SU-DHL-6 (cell line): ENCODE results near the gene GLIS2.
"Not testable (repeated sequence)": the region's sequence is repeated elsewhere in the genome, so short reads cannot be mapped to it uniquely, and the experiment has no call there.

Experiments used
- H2AFZ ChIP-seq: fragments of 200-600 bp; sonication (generic); 2 replicates; pipeline ENCODE4 v1.6.1; 2014; ENCODE audit warnings: low read depth, mild to moderate bottlenecking, moderate library complexity, mixed read lengths, antibody characterized with exemption, low read length; ENCODE audit not compliant: severe bottlenecking
- H3F3A ChIP-seq: fragments of 200-600 bp; shearing (Covaris generic); 2 replicates; pipeline ENCODE4 v1.6.0; 2016; ENCODE audit warnings: antibody characterized with exemption, mild to moderate bottlenecking; ENCODE audit not compliant: insufficient read depth
- H3K27ac ChIP-seq: fragments of 200-600 bp; sonication (generic); 2 replicates; pipeline ENCODE4 v1.5.1; 2016; ENCODE audit warnings: low read depth, mild to moderate bottlenecking, low read length, moderate library complexity, mixed read lengths
- H3K27me3 ChIP-seq: fragments of 200-600 bp; sonication (generic), shearing (Covaris generic); 2 replicates; pipeline ENCODE4 v1.6.0; 2014; ENCODE audit warnings: mild to moderate bottlenecking, low read length
- H3K36me3 ChIP-seq: fragments of 200-600 bp; sonication (generic); 2 replicates; pipeline ENCODE4 v1.6.1; 2014; ENCODE audit warnings: mild to moderate bottlenecking, low read length, mixed read lengths
- H3K4me2 ChIP-seq: fragments of 300-600, 200-600 bp; shearing (Covaris generic), sonication (generic); 2 replicates; pipeline ENCODE4 v1.6.0; 2014; ENCODE audit warnings: low read length, low read depth, mild to moderate bottlenecking; ENCODE audit not compliant: poor library complexity, severe bottlenecking
- H3K4me3 ChIP-seq: fragments of 200-600 bp; sonication (generic); 2 replicates; pipeline ENCODE4 v1.5.1; 2014; ENCODE audit warnings: antibody characterized with exemption, low read length, mild to moderate bottlenecking, mixed read lengths; ENCODE audit not compliant: insufficient read depth, poor library complexity, severe bottlenecking
- H3K79me2 ChIP-seq: fragments of 200-600 bp; sonication (generic); 2 replicates; pipeline ENCODE4 v1.6.1; 2014; ENCODE audit warnings: mild to moderate bottlenecking, low read length, moderate library complexity; ENCODE audit not compliant: insufficient read depth
- H3K9ac ChIP-seq: fragments of 200-600 bp; sonication (generic); 2 replicates; pipeline ENCODE4 v1.7.0; 2014; ENCODE audit warnings: mild to moderate bottlenecking, low read length
- H3K9me2 ChIP-seq: fragments of 200-600 bp; sonication (generic); replicated peaks from 2 replicates; pipeline ENCODE4 v1.6.1; 2014; ENCODE audit warnings: low read length; ENCODE audit not compliant: insufficient read depth
- H3K9me3 ChIP-seq: fragments of 200-600 bp; sonication (generic); 2 replicates; pipeline ENCODE4 v1.6.1; 2014; ENCODE audit warnings: low read length, mixed read lengths; ENCODE audit not compliant: insufficient read depth
- H4K20me1 ChIP-seq: fragments of 200-600 bp; sonication (generic); 2 replicates; pipeline ENCODE4 v1.6.1; 2014; ENCODE audit warnings: low read depth, mild to moderate bottlenecking, antibody characterized with exemption, low read length, moderate library complexity, mixed read lengths
- EZH2phosphoT487 ChIP-seq: fragments of 200-600 bp; sonication (generic), shearing (Covaris generic); conservative IDR thresholded peaks from 2 replicates; pipeline ENCODE4 v1.6.1; 2018; ENCODE audit warnings: mild to moderate bottlenecking, antibody characterized with exemption, low read length, moderate library complexity, mixed read lengths
- TF ChIP-seq, protein P1 (sequence below): fragments of 200-600 bp; sonication (generic); IDR thresholded peaks from one replicate; pipeline ENCODE4 v1.5.1; 2017; ENCODE audit warnings: antibody characterized with exemption, mild to moderate bottlenecking, low read length, moderate library complexity; ENCODE audit not compliant: insufficient read depth, poor library complexity, severe bottlenecking

The GLIS2 gene

DNA sequence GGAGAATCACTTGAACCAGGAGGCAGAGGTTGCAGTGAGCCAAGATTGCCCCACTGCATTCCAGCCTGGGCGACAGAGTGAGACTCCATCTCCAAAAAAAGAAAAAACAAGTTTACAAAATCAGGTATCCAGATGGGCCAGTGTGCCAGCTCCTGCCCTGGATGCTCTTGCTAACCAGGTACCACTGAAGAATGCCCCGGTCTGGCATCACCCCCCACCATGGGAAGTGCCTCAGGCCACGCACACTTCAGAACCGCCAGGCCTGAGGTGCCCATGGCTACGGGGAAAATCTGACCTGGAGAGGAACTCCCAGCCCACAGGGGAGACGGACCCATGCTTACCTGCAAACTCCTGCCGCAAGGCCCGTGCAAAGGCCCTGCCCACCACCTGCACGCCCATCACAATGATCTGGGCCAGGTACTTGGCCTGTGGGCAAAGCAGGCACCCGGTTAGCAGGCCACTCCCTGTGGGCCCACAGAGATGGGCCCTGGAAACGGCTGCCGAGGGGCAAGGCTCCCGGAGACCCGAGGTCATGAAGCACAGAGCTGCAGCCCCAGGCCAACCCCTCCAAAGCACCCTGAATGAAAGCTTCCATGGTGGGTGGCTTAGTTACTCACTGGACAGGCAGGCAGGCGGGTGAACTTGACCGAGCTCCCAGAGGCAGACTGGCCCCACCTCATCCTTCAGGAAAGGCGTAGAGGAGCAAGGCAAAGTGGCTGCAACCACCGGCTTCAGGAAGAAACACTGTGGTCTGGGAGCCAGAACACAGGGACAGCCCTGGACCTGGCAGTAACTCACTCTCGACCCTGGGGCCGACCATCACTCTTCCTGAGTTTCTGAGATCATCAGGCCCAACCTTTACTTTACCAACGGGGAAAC is 27.2 kb downstream of the GLIS2 start:
- Histone ChIP-seq H2AFZ (no peak overlapping the region), H3K27ac (no peak overlapping the region), H3K9me2 (no peaks in the 10 kb centered on the region), H3K4me2 (no peak overlapping the region), H3K36me3 (no peaks in the 10 kb centered on the region), H3K27me3 (no peaks in the 10 kb centered on the region), H3K9me3 (no peaks in the 10 kb centered on the region), H3K4me3 (no peak overlapping the region), H3F3A (peaks cover 8% of the 10 kb centered on the region; the same call in 1 of the 2 replicates), H4K20me1 (no peaks in the 10 kb centered on the region; the same call in 1 of the 2 replicates), H3K9ac (no peak overlapping the region), H3K79me2 (peaks cover 50% of the 10 kb centered on the region)
- no peak for TF ChIP-seq EZH2phosphoT487
- TF ChIP-seq, protein P1, sequence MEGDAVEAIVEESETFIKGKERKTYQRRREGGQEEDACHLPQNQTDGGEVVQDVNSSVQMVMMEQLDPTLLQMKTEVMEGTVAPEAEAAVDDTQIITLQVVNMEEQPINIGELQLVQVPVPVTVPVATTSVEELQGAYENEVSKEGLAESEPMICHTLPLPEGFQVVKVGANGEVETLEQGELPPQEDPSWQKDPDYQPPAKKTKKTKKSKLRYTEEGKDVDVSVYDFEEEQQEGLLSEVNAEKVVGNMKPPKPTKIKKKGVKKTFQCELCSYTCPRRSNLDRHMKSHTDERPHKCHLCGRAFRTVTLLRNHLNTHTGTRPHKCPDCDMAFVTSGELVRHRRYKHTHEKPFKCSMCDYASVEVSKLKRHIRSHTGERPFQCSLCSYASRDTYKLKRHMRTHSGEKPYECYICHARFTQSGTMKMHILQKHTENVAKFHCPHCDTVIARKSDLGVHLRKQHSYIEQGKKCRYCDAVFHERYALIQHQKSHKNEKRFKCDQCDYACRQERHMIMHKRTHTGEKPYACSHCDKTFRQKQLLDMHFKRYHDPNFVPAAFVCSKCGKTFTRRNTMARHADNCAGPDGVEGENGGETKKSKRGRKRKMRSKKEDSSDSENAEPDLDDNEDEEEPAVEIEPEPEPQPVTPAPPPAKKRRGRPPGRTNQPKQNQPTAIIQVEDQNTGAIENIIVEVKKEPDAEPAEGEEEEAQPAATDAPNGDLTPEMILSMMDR: no peak

DNA sequence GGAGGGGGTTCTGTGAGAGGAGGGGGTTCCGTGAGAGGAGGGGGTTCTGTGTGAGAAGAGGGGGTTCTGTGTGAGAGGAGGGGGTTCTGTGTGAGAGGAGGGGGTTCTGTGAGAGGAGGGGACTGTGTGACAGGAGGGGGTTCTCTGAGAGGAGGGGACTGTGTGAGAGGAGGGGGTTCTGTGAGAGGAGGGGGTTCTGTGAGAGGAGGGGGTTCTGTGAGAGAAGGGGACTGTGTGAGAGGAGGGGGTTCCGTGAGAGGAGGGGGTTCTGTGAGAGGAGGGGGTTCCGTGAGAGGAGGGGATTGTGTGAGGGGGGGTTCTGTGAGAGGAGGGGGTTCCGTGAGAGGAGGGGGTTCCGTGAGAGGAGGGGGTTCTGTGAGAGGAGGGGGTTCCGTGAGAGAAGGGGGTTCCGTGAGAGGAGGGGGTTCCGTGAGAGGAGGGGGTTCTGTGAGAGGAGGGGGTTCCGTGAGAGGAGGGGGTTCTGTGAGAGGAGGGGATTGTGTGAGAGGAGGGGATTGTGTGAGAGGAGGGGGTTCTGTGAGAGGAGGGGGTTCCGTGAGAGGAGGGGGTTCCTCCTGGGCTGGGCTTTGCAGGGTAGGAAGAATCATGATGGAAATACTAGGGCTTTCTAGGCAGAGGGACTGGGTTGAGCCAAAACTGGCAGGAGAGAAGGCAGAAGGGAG is 28.6 kb downstream of the GLIS2 start:
- H4K20me1 ChIP-seq, H3K4me3 ChIP-seq, H3K9ac ChIP-seq, H3K27ac ChIP-seq, H3K27me3 ChIP-seq, H3K9me2 ChIP-seq, H3K36me3 ChIP-seq, H2AFZ ChIP-seq, H3F3A ChIP-seq, H3K4me2 ChIP-seq, H3K9me3 ChIP-seq: not testable (repeated sequence)
- peaks cover 63% of the 10 kb centered on the region for H3K79me2 ChIP-seq

DNA sequence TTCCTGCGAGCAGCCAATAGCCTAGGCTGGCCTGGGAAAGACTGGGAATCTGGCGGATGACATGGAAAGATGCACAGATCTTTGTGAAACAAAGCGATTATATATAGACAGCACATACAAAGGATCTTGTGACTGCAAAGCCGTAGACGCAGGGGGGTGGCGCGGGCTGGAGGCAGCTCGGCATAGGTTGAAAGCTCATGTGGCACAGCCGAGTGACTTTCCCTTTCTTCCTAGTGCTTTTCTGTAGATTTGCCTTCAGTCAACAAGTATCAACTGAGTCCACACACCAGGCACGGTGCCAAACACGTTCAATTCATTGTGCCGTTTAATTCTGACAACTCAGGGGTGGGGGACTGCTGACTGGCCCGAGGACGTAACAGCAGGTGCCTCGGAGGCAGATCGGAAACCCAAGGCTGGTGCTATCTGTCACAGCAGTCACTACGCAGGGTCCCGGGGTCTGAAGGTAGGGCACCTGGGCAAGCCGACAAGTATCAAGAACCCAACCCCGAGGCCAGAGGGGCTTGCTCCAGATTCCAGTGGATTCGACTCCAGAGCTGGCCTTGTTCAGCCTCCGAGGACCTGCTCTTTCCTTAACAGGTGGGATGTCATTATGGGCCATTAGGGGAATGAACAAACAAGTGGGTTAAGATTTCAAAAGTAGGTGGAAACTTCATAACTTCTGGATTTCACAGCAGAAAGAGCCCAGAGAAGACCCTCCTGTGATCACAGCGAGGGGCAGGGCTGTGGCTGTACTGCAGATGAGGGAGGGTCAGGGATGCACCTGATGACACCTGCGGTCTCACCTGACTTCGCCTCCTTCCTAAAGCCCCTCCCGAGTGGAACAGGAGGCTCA is 29.3 kb downstream of the GLIS2 start:
- H4K20me1 ChIP-seq: no peaks in the 10 kb centered on the region; the same call in 1 of the 2 replicates
- TF ChIP-seq, protein P1: no peak
- no peak for TF ChIP-seq EZH2phosphoT487
- H3K27ac ChIP-seq: no peak overlapping the region
- no peaks in the 10 kb centered on the region for H3K36me3 ChIP-seq
- peaks cover 8% of the 10 kb centered on the region; the same call in 1 of the 2 replicates for H3F3A ChIP-seq
- H3K79me2 ChIP-seq: peaks cover 71% of the 10 kb centered on the region
- H2AFZ ChIP-seq: no peak overlapping the region
- H3K4me2 ChIP-seq: no peak overlapping the region
- H3K9me3 ChIP-seq: no peaks in the 10 kb centered on the region
- H3K27me3 ChIP-seq: no peaks in the 10 kb centered on the region
- no peak overlapping the region for H3K4me3 ChIP-seq
- no peaks in the 10 kb centered on the region for H3K9me2 ChIP-seq
- H3K9ac ChIP-seq: no peak overlapping the region
